ENCODE data around the gene SHROOM3.

DNA sequence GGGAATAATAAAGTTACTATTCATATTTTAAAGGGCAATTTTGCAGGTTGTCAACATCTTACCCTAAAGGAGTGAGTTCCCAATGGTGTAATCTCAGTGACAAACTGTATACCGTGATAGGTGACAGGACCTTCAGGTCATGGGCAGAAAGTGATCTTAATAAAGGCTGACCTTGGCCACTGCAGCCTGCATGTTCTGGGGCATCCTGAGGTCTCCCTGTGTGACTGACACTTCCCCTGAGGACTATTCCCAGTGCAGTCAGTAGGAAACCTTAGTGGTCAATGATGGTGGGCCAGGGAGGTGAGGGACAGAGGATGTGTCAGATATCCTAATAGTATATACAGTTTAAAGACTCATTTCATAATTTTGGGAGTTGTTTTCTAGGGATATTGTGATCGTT lies 137.2 kb downstream of the SHROOM3 start:
- no peak for TF ChIP-seq POLR2AphosphoS5 (IDR thresholded peaks at IDR 0.05)
- TF ChIP-seq CTCF (IDR thresholded peaks at IDR 0.05): no peak
